H1 (cell line): ENCODE data around the gene PRKAB2. TPM values are rescaled to one million over a fixed set of nuclear protein-coding genes. Genes with fewer than 3 reads are reported as not detected.

ENCODE experiments used
- BCL11A ChIP-seq, 2 experiments: IDR thresholded peaks; one replicate each; pipeline ENCODE4 v1.6.1; 2011; ENCODE audit warnings: low read depth in 2 of 2, low read length in 2 of 2, mild to moderate bottlenecking in 2 of 2
- CBX8 ChIP-seq: fragments of 300-800, 300-1000 bp; sonication (generic); IDR thresholded peaks from 2 replicates; pipeline ENCODE4 v1.7.1; 2016; ENCODE audit warnings: low read depth, low read length, borderline replicate concordance
- JUND ChIP-seq: IDR thresholded peaks from 2 replicates; pipeline ENCODE4 v1.6.1; 2011; ENCODE audit warnings: mild to moderate bottlenecking, improper control_type of control experiment, low read length
- NANOG ChIP-seq: IDR thresholded peaks from 2 replicates; pipeline ENCODE4 v1.6.1; 2011; ENCODE audit warnings: low read length, low read depth, mild to moderate bottlenecking, inconsistent platforms; ENCODE audit not compliant: insufficient read depth, poor library complexity, severe bottlenecking
- SIN3A ChIP-seq, 2 experiments: IDR thresholded peaks in 1 of 2; conservative IDR thresholded peaks in 1 of 2; 2 replicates each; pipeline ENCODE4 v1.6.1; 2011 to 2012; ENCODE audit warnings: low read length in 2 of 2, improper control_type of control experiment in 1 of 2, low read depth in 1 of 2, mild to moderate bottlenecking in 1 of 2
- polyA plus RNA-seq, 7 experiments: library from polyadenylated mRNA; depleted of rRNA in 3 of 7; stranded (reverse) in 5 of 7; unstranded in 2 of 7; fragments of >200 nt in 5 of 7; fragments of 200-250 nt in 2 of 7; gene quantifications; 1 replicate in 5 of 7; 2 replicates in 1 of 7; 4 replicates in 1 of 7; pipeline versions ENCODE4 v1.2.1 to v1.2.3, GENCODE V29; 2011 to 2013; ENCODE audit warnings: missing spikeins in 2 of 7, mixed read lengths in 2 of 7
- total RNA-seq: library from RNA; stranded (reverse); fragmentation: NEBNext Ultra II Directional; extraction: Animal tissue kit (Norgen Biotek cat#: 25700); gene quantifications from 2 replicates; pipeline ENCODE4 v1.2.1, GENCODE V29; 2021
- TF ChIP-seq, protein P1 (sequence below): fragments of 300-600 bp; sonication (generic); IDR thresholded peaks from 2 replicates; pipeline ENCODE4 v1.7.1; 2012; ENCODE audit warnings: low read length, moderate library complexity, mild to moderate bottlenecking, inconsistent platforms; ENCODE audit not compliant: insufficient replicate concordance
- TF ChIP-seq, protein P2 (sequence below): IDR thresholded peaks from 2 replicates; pipeline ENCODE4 v1.6.1; 2011; ENCODE audit warnings: low read depth, mild to moderate bottlenecking, low read length; ENCODE audit not compliant: insufficient read depth

PRKAB2 gene
- total and polyA plus RNA-seq, 2 of the 8 experiments (the other 6 are each of a cell fraction or from before 2014, with no cell fraction given), result 15.0 to 18.9 TPM

DNA sequence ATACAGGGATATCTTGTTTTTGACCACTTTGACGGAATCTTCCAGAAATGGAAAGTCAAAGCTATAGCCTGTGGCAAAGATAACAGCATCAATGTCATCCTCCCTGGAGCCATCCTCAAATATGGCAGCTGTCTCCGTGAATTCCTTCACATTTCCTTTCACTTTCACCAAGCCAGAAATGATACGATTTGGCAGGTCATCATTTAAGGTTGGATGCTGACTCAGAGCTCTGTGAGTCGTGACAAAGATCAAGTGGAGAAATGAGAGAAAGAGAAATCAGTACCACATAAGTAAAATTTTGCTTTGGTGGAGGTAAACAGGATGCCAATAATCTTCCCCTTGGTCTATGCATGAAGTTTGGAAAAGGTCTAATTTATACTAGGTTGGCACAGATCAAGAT is 29.0 kb upstream of the PRKAB2 start (continued):
- TF ChIP-seq, protein P1, sequence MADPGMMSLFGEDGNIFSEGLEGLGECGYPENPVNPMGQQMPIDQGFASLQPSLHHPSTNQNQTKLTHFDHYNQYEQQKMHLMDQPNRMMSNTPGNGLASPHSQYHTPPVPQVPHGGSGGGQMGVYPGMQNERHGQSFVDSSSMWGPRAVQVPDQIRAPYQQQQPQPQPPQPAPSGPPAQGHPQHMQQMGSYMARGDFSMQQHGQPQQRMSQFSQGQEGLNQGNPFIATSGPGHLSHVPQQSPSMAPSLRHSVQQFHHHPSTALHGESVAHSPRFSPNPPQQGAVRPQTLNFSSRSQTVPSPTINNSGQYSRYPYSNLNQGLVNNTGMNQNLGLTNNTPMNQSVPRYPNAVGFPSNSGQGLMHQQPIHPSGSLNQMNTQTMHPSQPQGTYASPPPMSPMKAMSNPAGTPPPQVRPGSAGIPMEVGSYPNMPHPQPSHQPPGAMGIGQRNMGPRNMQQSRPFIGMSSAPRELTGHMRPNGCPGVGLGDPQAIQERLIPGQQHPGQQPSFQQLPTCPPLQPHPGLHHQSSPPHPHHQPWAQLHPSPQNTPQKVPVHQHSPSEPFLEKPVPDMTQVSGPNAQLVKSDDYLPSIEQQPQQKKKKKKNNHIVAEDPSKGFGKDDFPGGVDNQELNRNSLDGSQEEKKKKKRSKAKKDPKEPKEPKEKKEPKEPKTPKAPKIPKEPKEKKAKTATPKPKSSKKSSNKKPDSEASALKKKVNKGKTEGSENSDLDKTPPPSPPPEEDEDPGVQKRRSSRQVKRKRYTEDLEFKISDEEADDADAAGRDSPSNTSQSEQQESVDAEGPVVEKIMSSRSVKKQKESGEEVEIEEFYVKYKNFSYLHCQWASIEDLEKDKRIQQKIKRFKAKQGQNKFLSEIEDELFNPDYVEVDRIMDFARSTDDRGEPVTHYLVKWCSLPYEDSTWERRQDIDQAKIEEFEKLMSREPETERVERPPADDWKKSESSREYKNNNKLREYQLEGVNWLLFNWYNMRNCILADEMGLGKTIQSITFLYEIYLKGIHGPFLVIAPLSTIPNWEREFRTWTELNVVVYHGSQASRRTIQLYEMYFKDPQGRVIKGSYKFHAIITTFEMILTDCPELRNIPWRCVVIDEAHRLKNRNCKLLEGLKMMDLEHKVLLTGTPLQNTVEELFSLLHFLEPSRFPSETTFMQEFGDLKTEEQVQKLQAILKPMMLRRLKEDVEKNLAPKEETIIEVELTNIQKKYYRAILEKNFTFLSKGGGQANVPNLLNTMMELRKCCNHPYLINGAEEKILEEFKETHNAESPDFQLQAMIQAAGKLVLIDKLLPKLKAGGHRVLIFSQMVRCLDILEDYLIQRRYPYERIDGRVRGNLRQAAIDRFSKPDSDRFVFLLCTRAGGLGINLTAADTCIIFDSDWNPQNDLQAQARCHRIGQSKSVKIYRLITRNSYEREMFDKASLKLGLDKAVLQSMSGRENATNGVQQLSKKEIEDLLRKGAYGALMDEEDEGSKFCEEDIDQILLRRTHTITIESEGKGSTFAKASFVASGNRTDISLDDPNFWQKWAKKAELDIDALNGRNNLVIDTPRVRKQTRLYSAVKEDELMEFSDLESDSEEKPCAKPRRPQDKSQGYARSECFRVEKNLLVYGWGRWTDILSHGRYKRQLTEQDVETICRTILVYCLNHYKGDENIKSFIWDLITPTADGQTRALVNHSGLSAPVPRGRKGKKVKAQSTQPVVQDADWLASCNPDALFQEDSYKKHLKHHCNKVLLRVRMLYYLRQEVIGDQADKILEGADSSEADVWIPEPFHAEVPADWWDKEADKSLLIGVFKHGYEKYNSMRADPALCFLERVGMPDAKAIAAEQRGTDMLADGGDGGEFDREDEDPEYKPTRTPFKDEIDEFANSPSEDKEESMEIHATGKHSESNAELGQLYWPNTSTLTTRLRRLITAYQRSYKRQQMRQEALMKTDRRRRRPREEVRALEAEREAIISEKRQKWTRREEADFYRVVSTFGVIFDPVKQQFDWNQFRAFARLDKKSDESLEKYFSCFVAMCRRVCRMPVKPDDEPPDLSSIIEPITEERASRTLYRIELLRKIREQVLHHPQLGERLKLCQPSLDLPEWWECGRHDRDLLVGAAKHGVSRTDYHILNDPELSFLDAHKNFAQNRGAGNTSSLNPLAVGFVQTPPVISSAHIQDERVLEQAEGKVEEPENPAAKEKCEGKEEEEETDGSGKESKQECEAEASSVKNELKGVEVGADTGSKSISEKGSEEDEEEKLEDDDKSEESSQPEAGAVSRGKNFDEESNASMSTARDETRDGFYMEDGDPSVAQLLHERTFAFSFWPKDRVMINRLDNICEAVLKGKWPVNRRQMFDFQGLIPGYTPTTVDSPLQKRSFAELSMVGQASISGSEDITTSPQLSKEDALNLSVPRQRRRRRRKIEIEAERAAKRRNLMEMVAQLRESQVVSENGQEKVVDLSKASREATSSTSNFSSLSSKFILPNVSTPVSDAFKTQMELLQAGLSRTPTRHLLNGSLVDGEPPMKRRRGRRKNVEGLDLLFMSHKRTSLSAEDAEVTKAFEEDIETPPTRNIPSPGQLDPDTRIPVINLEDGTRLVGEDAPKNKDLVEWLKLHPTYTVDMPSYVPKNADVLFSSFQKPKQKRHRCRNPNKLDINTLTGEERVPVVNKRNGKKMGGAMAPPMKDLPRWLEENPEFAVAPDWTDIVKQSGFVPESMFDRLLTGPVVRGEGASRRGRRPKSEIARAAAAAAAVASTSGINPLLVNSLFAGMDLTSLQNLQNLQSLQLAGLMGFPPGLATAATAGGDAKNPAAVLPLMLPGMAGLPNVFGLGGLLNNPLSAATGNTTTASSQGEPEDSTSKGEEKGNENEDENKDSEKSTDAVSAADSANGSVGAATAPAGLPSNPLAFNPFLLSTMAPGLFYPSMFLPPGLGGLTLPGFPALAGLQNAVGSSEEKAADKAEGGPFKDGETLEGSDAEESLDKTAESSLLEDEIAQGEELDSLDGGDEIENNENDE, result no peak
- TF ChIP-seq JUND, result no peak
- no peak for TF ChIP-seq SIN3A (conservative IDR thresholded peaks at IDR 0.05 in 1 of 2, IDR thresholded peaks at IDR 0.05 in 1 of 2; ENCODE audit: low read depth in 1 of 2, low read length in 2 of 2)
- TF ChIP-seq BCL11A (IDR thresholded peaks at IDR 0.05; ENCODE audit: low read depth in 2 of 2, low read length in 2 of 2), result no peak
- TF ChIP-seq CBX8, result no peak
- TF ChIP-seq, protein P2, sequence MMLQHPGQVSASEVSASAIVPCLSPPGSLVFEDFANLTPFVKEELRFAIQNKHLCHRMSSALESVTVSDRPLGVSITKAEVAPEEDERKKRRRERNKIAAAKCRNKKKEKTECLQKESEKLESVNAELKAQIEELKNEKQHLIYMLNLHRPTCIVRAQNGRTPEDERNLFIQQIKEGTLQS, result no peak
- no peak for TF ChIP-seq NANOG
